Keratinocyte (primary cell): ENCODE measurements around the gene SLC4A5. TPM values are rescaled to one million over a fixed set of nuclear protein-coding genes. Genes with fewer than 3 reads are reported as not detected.

Experiments
- DNase-seq: peaks from one replicate; pipeline ENCODE4 v3.0.0-alpha.2; 2011; ENCODE audit warnings: low read depth, missing footprints, low spot score
- FAIRE-seq: peaks from 2 replicates; lab custom pipeline; 2011; peaks lifted over from hg19 to GRCh38; lab: Jason Lieb, UNC
- H2AFZ ChIP-seq: 2 replicates; pipeline ENCODE4 v1.6.0; 2012; ENCODE audit warnings: low read length, control low read depth, inconsistent platforms; ENCODE audit not compliant: control insufficient read depth
- H3K27ac ChIP-seq: 2 replicates; pipeline ENCODE4 v1.5.1; 2011; ENCODE audit warnings: low read length; ENCODE audit not compliant: control insufficient read depth, insufficient read depth
- H3K27me3 ChIP-seq: 3 replicates; pipeline ENCODE4 v1.6.0; 2011; ENCODE audit warnings: low read length; ENCODE audit not compliant: control insufficient read depth, insufficient read depth; ENCODE audit errors: extremely low read depth
- H3K36me3 ChIP-seq, 2 experiments: 2 replicates in 1 of 2; 3 replicates in 1 of 2; pipeline ENCODE4 v1.5.1; 2011; ENCODE audit warnings: low read length in 2 of 2, mild to moderate bottlenecking in 1 of 2; ENCODE audit not compliant: control insufficient read depth in 2 of 2, insufficient read depth in 2 of 2; ENCODE audit errors: extremely low read depth in 1 of 2
- H3K4me1 ChIP-seq: 3 replicates; pipeline ENCODE4 v1.5.1; 2011; ENCODE audit warnings: low read length; ENCODE audit not compliant: control insufficient read depth, insufficient read depth; ENCODE audit errors: extremely low read depth
- H3K4me2 ChIP-seq: 3 replicates; pipeline ENCODE4 v1.6.0; 2011; ENCODE audit warnings: low read depth, low read length; ENCODE audit not compliant: control insufficient read depth, insufficient read depth; ENCODE audit errors: extremely low read depth
- H3K4me3 ChIP-seq, 3 experiments: fragments of 200-600 bp in 1 of 3; sonication (generic) in 1 of 3; 2 replicates in 2 of 3; 3 replicates in 1 of 3; pipeline ENCODE4 v1.5.1; 2011 to 2016; ENCODE audit warnings: low read length in 3 of 3, mild to moderate bottlenecking in 3 of 3, control low read depth in 2 of 3, inconsistent platforms in 1 of 3, low read depth in 1 of 3, mixed read lengths in 1 of 3, mixed run types in 1 of 3, moderate library complexity in 1 of 3; ENCODE audit not compliant: control insufficient read depth in 2 of 3, insufficient read depth in 2 of 3; ENCODE audit errors: extremely low read depth in 1 of 3
- H3K79me2 ChIP-seq: 2 replicates; pipeline ENCODE4 v1.6.0; 2012; ENCODE audit warnings: low read length; ENCODE audit not compliant: control insufficient read depth, insufficient read depth
- H3K9ac ChIP-seq: 3 replicates; pipeline ENCODE4 v1.6.0; 2011; ENCODE audit warnings: low read length; ENCODE audit not compliant: control insufficient read depth, insufficient read depth; ENCODE audit errors: extremely low read depth
- H3K9me1 ChIP-seq: 3 replicates; pipeline ENCODE4 v1.6.0; 2011; ENCODE audit warnings: low read length; ENCODE audit not compliant: control insufficient read depth, insufficient read depth; ENCODE audit errors: extremely low read depth
- H3K9me3 ChIP-seq: 2 replicates; pipeline ENCODE4 v1.5.1; 2012; ENCODE audit warnings: low read depth, low read length; ENCODE audit not compliant: control insufficient read depth
- H4K20me1 ChIP-seq: 3 replicates; pipeline ENCODE4 v1.6.0; 2011; ENCODE audit warnings: low read length; ENCODE audit not compliant: control insufficient read depth, insufficient read depth; ENCODE audit errors: extremely low read depth
- CTCF ChIP-seq, 3 experiments: IDR thresholded peaks in 1 of 3; conservative IDR thresholded peaks in 1 of 3; optimal IDR thresholded peaks in 1 of 3; 2 replicates in 2 of 3; 3 replicates in 1 of 3; pipeline versions ENCODE3 to v1.5.1; 2011; ENCODE audit warnings: low read length in 3 of 3, mild to moderate bottlenecking in 3 of 3, moderate library complexity in 2 of 3, control low read depth in 1 of 3, inconsistent platforms in 1 of 3; ENCODE audit not compliant: insufficient read depth in 2 of 3; ENCODE audit errors: extremely low read depth in 1 of 3
- EZH2 ChIP-seq: IDR thresholded peaks from one replicate; pipeline ENCODE4 v1.6.1; 2012; ENCODE audit warnings: inconsistent platforms, mild to moderate bottlenecking, low read length, moderate library complexity
- dilution Hi-C: fragments of 300-500 bp; cut with MboI; formaldehyde crosslinking; loops from one replicate; pipeline ENCODE4 v1.7.0; 2020; ENCODE audit warnings: low sequenced_read_pairs; ENCODE audit not compliant: extremely low pct_ligation_motif_present
- polyA plus RNA-seq, 5 experiments: library from polyadenylated mRNA; depleted of rRNA in 3 of 5; stranded (reverse) in 3 of 5; stranded (forward) in 1 of 5; unstranded in 1 of 5; fragments of >200 nt; gene quantifications; 1 replicate in 1 of 5; 2 replicates in 3 of 5; 3 replicates in 1 of 5; pipeline versions ENCODE4 v1.2.1 to v1.2.3, GENCODE V29; 2011 to 2012; ENCODE audit warnings: missing spikeins in 2 of 5, low read depth in 1 of 5, low replicate concordance in 1 of 5

Gene SLC4A5
- polyA plus RNA-seq, 1 donor (not counting 4 experiments of a cell fraction or from before 2014, with no cell fraction given) = 0.22 TPM

- dilution Hi-C loops = no loop called here
- Histone ChIP-seq H3K9me1 (no peaks in the 10 kb centered on the region), H3K9me3 (no peaks in the 10 kb centered on the region), H3K4me2 (no peak overlapping the region), H4K20me1 (no peaks in the 10 kb centered on the region), H3K36me3 (no peaks in the 10 kb centered on the region), H3K27ac (no peak overlapping the region), H3K4me1 (no peaks in the 10 kb centered on the region), H2AFZ (no peak overlapping the region), H3K27me3 (peaks cover 4% of the 10 kb centered on the region), H3K4me3 (no peak overlapping the region), H3K79me2 (no peaks in the 10 kb centered on the region), H3K9ac (no peak overlapping the region)
- no peak for TF ChIP-seq CTCF (optimal IDR thresholded peaks at IDR 0.05 in 1 of 3, IDR thresholded peaks at IDR 0.05 in 1 of 3, conservative IDR thresholded peaks at IDR 0.05 in 1 of 3; ENCODE audit: extremely low read depth in 1 of 3, insufficient read depth in 2 of 3, low read length in 3 of 3)
- no peak for FAIRE-seq
- no peak for DNase-seq
Measured at GRCh38 chr2:74255660-74256213, 87.5 kb downstream of the SLC4A5 start.

- H3K9me3 ChIP-seq = no peaks in the 10 kb centered on the region
- H3K4me2 ChIP-seq = no peak overlapping the region
- H3K4me3 ChIP-seq = no peak overlapping the region
- H4K20me1 ChIP-seq = no peaks in the 10 kb centered on the region
- dilution Hi-C loops = no loop called here
- no peak overlapping the region for H3K27ac ChIP-seq
- no peaks in the 10 kb centered on the region for H3K4me1 ChIP-seq
- H3K36me3 ChIP-seq = no peaks in the 10 kb centered on the region
- TF ChIP-seq EZH2 (no peak), CTCF (optimal IDR thresholded peaks at IDR 0.05 in 1 of 3, IDR thresholded peaks at IDR 0.05 in 1 of 3, conservative IDR thresholded peaks at IDR 0.05 in 1 of 3; ENCODE audit: extremely low read depth in 1 of 3, insufficient read depth in 2 of 3, low read length in 3 of 3) (no peak)
- DNase-seq (no peak), FAIRE-seq (no peak)
- peaks cover 4% of the 10 kb centered on the region for H3K27me3 ChIP-seq
- H2AFZ ChIP-seq = no peak overlapping the region
- H3K9me1 ChIP-seq = no peaks in the 10 kb centered on the region
- H3K9ac ChIP-seq = no peak overlapping the region
- no peaks in the 10 kb centered on the region for H3K79me2 ChIP-seq
Measured at GRCh38 chr2:74253971-74254310, 89.3 kb downstream of the SLC4A5 start.
